Measurements from ENCODE around the gene GRM5.

GRM5 gene

DNA sequence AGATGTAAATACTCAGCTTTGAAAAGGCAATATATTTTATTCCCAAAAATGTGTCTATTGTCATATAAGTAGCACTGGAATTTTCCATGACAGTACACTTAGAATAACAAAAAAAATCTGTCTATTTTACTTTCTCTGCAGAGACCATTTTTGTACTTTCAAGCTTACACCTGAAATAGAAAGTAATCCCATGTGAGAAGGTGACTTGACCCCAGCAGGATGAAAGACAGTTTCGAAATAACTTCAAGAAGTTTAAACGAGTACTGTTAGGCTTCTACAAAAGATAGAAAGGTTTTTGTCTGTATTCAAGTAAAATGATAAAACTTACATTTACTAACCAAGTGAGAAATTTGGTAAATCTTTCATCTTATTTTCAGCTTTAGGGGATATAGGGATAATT lies 468.4 kb downstream of the GRM5 start:
- no peak overlapping the region for H3K27ac Mint-ChIP-seq

DNA sequence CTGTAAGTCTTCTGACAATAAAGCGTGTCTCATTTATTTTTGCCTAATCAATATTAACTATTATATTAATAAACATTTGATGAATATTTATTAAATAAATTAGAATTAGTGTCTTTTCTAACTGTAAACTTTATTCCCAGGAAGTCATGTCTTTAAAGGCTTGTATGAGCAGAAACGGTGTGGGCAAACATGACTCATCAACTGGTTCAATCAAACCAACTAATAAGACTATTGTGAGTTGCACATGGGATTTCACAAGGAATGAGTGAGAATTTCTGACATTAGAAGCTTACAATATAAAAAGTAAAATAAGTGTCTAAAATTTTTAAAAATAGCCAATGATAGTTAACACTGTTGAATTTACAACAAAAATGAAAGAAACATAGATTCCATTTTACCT lies 469.0 kb downstream of the GRM5 start:
- Mint-ChIP-seq H3K36me3 (no peaks in the 10 kb centered on the region), H3K4me3 (no peak overlapping the region), H3K4me1 (no peaks in the 10 kb centered on the region), H3K27ac (no peak overlapping the region), H3K27me3 (no peaks in the 10 kb centered on the region), H3K9me3 (no peaks in the 10 kb centered on the region)
- no peak for ATAC-seq

More for the DNA sequence above, 468.4 kb downstream of the GRM5 start:
- Mint-ChIP-seq H3K4me1 (no peaks in the 10 kb centered on the region), H3K9me3 (no peaks in the 10 kb centered on the region), H3K27me3 (no peaks in the 10 kb centered on the region), H3K4me3 (no peak overlapping the region), H3K36me3 (no peaks in the 10 kb centered on the region)
- ATAC-seq: no peak

DNA sequence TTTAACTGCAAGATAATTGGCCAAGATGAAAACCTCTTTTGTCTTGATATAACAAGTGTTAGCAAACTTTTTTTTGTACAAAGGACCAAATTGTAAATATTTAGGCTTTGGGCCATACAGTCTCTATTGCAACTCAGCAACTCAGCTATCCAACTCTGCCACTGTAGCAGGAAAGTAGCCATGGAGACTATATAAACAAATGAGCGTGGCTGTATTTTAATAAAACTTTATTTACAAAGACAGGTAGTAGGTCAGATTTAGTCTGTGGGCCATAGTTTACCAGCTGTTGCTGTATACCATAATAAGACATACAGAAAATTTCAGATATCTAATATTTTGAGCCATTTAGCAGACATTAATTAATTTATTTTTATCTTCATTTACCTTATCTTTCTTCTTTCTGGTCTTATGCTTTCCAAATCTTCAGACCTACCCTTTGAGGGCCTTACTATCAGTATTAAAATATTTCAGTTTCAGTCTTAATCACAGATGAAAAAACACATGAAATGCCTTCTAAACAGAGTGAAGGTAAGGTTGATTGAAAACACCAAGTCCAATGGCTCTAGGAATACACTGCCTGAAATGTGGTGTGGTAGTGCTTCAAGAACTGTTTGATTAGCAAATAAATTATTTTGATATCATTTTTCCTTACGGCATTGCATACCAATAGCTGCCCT lies 471.4 kb downstream of the GRM5 start:
- no peak overlapping the region for H3K4me3 Mint-ChIP-seq
- H3K36me3 Mint-ChIP-seq: no peaks in the 10 kb centered on the region
- no peaks in the 10 kb centered on the region for H3K9me3 Mint-ChIP-seq
- no peaks in the 10 kb centered on the region for H3K4me1 Mint-ChIP-seq
- no peak overlapping the region for H3K27ac Mint-ChIP-seq
- no peak for ATAC-seq
- H3K27me3 Mint-ChIP-seq: no peaks in the 10 kb centered on the region

DNA sequence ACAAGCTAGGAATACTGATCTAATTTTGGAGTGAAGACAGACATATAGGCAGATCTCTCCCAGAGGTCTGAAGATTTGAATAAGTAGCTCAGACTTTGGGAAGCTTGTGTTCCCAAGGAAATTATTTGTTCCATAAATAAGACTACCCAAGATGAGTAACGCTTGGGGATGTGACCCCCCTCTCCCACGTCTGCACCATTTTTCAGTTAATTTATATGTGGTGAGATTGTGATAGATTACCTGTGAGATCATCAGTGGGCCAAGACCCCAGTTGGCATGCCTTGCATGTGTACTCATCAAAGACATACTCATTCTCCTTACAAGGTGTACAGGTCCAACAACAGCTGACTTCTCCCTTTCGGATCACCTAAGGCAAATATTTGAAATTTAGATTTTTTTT lies 475.4 kb downstream of the GRM5 start:
- Mint-ChIP-seq H3K27ac (no peak overlapping the region), H3K36me3 (no peaks in the 10 kb centered on the region), H3K4me3 (no peak overlapping the region), H3K27me3 (no peaks in the 10 kb centered on the region), H3K9me3 (no peaks in the 10 kb centered on the region), H3K4me1 (no peaks in the 10 kb centered on the region)
- ATAC-seq: no peak

DNA sequence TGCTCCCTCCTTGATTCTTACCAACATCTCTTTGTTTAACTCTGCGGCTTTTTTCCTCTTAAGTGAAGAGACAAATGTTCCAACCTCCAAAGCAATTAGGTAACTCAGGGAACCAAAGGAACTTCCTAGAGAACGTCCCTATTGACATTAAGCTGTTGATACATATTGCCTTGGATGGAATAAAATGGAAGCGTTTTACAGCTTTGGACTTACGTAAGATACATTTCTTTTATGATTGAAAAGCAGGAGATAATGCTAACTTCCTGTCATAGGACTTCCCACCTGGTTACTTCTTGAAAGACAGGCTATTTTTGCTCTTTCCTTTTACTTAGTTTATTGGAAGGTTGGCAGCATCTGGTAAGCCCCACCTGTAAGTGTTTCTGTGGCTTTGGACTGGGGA lies 482.5 kb downstream of the GRM5 start:
- no peak overlapping the region for H3K4me3 Mint-ChIP-seq
- no peaks in the 10 kb centered on the region for H3K9me3 Mint-ChIP-seq
- no peak for ATAC-seq
- H3K27ac Mint-ChIP-seq: no peak overlapping the region
- H3K4me1 Mint-ChIP-seq: no peaks in the 10 kb centered on the region
- H3K27me3 Mint-ChIP-seq: peaks cover 12% of the 10 kb centered on the region
- H3K36me3 Mint-ChIP-seq: no peaks in the 10 kb centered on the region

DNA sequence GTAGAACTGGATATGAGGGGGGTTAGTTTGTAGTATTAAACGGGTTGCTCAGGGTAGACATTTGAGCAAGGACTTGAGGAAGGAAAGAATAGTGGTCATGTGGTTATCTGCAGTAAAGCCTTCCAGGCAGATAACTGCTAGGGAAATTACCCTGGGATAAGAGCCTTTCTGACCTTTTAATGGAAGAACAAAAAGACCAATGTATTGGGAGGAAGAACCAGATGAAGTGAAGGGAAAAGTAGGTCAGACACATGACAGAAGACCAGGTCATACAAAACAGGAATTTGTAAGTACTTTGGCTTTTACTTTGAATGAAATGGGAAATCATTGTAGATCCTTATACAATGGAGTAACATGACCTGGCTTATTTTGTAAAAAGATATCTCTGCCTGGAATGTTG lies 486.3 kb downstream of the GRM5 start:
- H3K27me3 Mint-ChIP-seq: peaks cover 12% of the 10 kb centered on the region
- no peak for ATAC-seq
- no peaks in the 10 kb centered on the region for H3K9me3 Mint-ChIP-seq
- no peak overlapping the region for H3K4me3 Mint-ChIP-seq
- no peaks in the 10 kb centered on the region for H3K36me3 Mint-ChIP-seq
- H3K27ac Mint-ChIP-seq: no peak overlapping the region
- H3K4me1 Mint-ChIP-seq: no peaks in the 10 kb centered on the region

DNA sequence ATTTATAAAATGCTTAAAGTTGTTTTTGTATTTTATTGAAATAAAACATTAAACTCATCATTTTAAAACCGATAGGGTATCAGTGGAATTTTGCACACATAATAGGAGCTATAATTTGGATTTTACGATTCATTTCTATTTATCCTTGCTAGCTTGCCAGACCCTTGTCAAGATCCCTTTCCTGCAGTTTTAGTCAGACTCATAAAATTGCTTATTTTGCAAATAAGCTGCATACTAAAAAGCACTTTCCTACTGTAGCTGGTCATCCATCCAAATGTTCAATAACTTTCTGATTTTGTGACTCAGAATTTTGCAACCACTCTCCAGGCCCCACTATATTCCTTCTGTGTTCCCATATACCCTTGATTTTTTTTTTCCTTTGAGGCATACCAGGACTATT lies 489.0 kb downstream of the GRM5 start:
- no peaks in the 10 kb centered on the region for H3K36me3 Mint-ChIP-seq
- H3K9me3 Mint-ChIP-seq: no peaks in the 10 kb centered on the region
- ATAC-seq: no peak
- no peak overlapping the region for H3K27ac Mint-ChIP-seq
- no peaks in the 10 kb centered on the region for H3K4me1 Mint-ChIP-seq
- no peak overlapping the region for H3K4me3 Mint-ChIP-seq
- H3K27me3 Mint-ChIP-seq: peaks cover 24% of the 10 kb centered on the region

DNA sequence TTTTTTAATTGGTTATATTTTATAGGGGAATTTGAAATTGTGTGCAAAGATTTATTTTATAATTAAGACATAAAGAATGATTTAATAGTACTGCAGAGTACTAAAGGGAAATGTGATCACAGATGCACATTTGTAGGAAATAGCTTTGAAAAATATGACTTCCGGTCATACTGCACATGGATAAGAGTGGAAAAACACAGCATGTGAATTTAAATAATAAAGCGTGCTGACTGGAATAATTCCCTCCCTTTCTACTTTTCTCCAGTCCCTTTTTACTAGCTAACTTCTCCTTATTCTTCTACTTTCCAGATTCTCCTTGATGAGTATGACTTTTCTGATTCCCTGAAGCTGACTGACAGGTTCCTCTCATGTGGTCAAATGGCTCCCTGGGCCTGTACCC lies 489.9 kb downstream of the GRM5 start:
- ATAC-seq: no peak
- Mint-ChIP-seq H3K27me3 (peaks cover 24% of the 10 kb centered on the region), H3K4me1 (no peaks in the 10 kb centered on the region), H3K4me3 (no peak overlapping the region), H3K27ac (no peak overlapping the region), H3K36me3 (no peaks in the 10 kb centered on the region), H3K9me3 (no peaks in the 10 kb centered on the region)

DNA sequence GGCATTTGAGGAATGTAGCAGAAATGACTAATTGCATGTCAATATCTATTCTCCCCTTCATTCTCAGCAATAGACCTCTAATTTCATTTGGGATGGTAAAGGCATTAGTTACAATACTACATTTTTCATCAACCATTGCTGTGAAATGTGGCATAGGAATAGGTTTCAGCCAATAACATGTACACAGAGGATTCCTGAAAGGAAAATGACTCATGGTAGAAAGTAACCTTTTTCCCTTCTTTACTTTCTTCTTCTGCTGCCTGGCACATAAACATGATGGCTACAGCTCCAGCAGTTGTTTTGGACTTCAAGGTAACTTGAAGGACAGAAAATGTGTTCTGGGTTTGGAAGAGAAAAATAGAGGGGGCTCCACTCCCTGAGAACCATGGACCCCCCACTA lies 496.4 kb downstream of the GRM5 start:
- no peaks in the 10 kb centered on the region for H3K36me3 Mint-ChIP-seq
- H3K4me1 Mint-ChIP-seq: no peaks in the 10 kb centered on the region
- no peak overlapping the region for H3K4me3 Mint-ChIP-seq
- no peaks in the 10 kb centered on the region for H3K9me3 Mint-ChIP-seq
- H3K27ac Mint-ChIP-seq: no peak overlapping the region
- no peak for ATAC-seq
- H3K27me3 Mint-ChIP-seq: peaks cover 12% of the 10 kb centered on the region

DNA sequence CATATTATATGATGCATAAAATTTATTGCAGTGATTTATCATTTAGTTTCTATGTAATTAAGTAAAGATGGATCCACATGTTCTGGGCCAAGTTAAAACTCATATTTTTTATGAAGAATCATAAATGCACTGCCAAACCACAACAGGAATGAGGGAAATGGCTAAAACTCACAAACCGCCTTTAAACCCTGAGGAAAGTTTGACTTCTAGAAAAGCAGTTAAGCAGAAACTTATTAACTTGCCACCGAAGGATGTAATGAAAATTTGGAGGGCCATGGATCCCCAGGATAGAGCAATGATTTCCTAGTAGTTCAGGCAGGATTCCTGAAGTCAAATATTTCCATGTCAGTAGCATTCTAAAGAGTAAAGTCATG lies 510.0 kb downstream of the GRM5 start:
- no peaks in the 10 kb centered on the region for H3K9me3 Mint-ChIP-seq
- ATAC-seq: no peak
- H3K4me3 Mint-ChIP-seq: no peak overlapping the region
- H3K27me3 Mint-ChIP-seq: no peaks in the 10 kb centered on the region
- H3K4me1 Mint-ChIP-seq: no peaks in the 10 kb centered on the region
- no peak overlapping the region for H3K27ac Mint-ChIP-seq
- no peaks in the 10 kb centered on the region for H3K36me3 Mint-ChIP-seq

DNA sequence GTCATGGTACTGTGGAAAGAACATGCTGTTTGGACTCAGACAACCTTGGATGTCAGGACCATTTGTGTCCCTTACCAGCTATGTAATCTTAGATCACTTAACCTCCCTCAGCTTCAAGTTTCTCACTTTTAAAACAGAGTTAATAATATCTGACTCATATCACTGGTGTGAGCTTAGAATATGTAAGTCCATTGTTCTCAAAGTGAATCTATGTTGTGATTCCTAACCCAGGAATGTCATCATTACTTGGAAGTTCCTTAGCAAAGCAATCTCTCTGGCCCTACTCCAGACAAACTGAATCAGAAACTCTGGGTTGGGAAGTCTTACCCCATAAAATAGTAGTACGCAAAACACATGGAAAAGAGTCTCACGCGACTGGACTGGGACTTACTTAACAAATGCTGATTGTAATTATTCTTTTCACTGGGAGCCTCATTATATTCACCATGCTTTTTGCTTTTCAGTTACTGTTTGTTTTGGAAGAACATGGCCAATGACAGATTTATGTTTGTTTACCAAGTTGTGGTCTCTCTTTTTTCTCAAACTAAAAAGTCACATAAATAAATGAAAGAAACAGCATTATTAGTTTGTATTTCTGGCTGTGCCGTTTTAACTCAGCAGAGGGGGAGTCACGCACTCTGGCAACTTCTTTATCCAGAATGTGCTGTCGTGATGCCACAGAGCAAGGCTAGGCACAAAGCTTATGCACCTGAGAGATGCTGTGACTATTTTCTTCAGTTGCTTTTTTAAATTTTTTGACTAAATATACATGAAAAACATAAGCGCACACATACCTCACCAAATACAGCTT lies 510.6 kb downstream of the GRM5 start:
- Mint-ChIP-seq H3K27ac (no peak overlapping the region), H3K9me3 (no peaks in the 10 kb centered on the region), H3K36me3 (no peaks in the 10 kb centered on the region), H3K4me3 (no peak overlapping the region), H3K4me1 (no peaks in the 10 kb centered on the region), H3K27me3 (no peaks in the 10 kb centered on the region)
- ATAC-seq: no peak

DNA sequence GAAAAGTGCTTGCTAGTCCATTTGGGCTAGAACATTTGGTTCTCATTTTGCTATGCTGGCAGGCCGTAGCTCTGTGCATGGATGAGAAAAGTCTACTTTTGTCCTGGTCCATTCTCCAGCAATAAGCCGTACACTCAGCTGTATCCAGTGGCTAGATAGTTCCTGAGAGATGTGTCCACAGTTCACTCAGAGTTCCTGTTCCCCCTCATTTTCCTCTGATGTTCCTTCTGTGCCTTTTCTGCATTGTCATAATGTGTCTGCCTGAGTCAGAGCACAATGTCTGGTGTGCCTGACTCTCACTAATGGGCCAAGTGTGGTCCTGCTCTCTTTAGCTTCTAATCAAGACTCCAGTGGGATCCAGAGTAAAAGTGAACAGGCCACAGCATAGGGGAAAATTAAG lies 512.6 kb downstream of the GRM5 start:
- no peaks in the 10 kb centered on the region for H3K9me3 Mint-ChIP-seq
- H3K27me3 Mint-ChIP-seq: no peaks in the 10 kb centered on the region
- ATAC-seq: no peak
- no peak overlapping the region for H3K27ac Mint-ChIP-seq
- H3K4me3 Mint-ChIP-seq: no peak overlapping the region
- no peaks in the 10 kb centered on the region for H3K4me1 Mint-ChIP-seq
- no peaks in the 10 kb centered on the region for H3K36me3 Mint-ChIP-seq

DNA sequence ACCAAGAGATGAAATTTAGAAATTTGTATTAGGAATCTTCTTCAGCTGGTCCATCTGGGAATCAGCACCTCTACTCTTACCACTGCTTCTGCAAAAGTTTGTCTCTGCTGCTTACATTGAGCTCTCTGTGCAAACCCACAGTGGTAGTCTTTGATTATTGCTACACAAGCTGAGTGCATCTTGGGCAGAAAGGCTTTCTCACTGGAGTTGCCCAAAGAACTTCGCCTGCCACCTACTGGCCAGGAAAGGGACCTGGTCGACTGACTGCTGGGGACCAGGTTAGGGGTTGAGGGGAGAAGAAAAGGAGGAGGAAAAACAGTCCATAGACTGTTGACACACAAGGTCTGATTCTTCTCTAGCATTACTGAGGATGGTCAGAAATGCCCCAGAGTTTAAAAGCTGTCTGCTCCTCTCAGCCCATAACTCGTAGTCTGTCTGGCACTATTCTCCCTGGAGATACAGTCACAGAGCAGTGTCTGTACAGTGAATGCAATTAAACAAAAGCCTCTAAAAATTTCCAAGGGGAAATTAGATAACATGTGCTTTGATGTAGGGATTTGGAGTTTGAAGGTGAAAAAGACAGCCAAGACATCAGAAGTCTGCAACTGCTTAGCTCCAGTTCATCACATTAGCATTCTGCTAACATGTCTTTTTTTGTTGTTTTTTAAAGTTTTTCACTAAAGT lies 513.3 kb downstream of the GRM5 start:
- ATAC-seq: peak; percentile 64
- H3K4me3 Mint-ChIP-seq: no peak overlapping the region
- H3K27me3 Mint-ChIP-seq: no peaks in the 10 kb centered on the region
- no peaks in the 10 kb centered on the region for H3K4me1 Mint-ChIP-seq
- H3K36me3 Mint-ChIP-seq: no peaks in the 10 kb centered on the region
- no peak overlapping the region for H3K27ac Mint-ChIP-seq
- H3K9me3 Mint-ChIP-seq: no peaks in the 10 kb centered on the region

DNA sequence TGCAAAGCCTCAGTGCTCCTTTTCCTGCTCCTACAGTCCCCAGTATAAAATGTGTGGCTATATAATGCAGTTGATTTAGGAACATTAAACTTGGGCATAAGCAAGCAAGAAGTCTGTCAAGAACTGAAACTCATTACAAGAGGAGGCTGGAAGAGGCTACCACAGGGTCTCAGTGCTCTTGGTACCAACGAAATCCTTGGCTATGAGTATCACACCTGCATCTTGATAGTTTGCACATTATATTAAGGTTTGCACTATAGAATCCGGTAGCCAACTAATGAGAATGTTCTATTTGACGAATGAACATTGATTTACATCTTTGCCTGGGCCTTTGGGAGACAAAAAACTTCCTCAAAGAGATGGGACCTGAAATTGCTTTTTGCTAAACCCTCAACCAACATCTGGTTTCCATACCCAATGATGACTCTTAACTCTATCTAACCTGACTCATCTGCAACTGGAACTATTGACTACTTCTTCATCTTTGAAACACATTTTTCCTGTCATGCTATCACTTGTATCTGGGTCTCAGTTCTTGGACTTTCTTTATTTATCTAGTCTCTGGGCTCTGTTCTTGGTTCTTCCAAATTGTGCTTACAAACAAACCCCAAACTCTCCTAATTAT lies 521.0 kb downstream of the GRM5 start:
- Mint-ChIP-seq H3K27me3 (no peaks in the 10 kb centered on the region), H3K4me3 (no peak overlapping the region), H3K36me3 (no peaks in the 10 kb centered on the region), H3K4me1 (peaks cover 7% of the 10 kb centered on the region), H3K27ac (no peak overlapping the region), H3K9me3 (no peaks in the 10 kb centered on the region)
- no peak for ATAC-seq

DNA sequence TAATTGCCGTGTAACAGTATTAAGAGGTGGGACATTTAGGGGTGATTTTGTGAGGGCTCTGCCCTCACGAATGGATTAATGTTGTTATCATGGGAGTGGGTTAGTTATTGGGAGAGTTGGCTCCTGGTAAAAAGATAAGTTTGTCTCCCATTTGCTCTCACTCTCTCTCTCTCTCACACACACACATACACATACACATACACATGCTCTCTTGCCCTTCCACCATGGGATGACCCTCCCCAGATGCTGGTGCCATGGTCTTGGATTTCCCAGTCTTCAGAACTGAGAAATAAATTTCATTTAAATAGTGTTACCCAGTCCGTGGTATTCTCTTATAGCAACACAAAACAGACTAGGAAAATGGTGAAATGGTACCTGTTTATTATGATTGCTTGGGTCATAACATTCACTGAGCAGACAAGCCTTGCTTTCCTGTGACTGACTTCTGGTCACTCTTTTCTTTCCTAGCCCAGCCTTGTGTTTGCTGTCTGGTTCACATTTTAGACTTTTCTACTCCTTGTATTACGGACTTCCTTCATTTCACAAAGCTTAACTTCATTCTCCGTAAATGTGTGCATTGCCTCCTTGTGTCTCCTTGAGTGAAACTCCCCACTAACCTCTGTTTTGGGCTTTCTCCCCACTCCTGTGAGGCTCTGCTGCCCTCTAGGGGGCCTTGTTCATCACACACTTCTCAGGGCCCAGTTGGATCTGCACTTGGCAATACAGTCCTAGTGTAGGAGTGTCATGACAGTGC lies 521.7 kb downstream of the GRM5 start:
- no peak overlapping the region for H3K27ac Mint-ChIP-seq
- H3K27me3 Mint-ChIP-seq: no peaks in the 10 kb centered on the region
- H3K4me3 Mint-ChIP-seq: peak overlapping the region; percentile 32
- H3K4me1 Mint-ChIP-seq: peaks cover 7% of the 10 kb centered on the region
- ATAC-seq: peak; percentile 88
- no peaks in the 10 kb centered on the region for H3K36me3 Mint-ChIP-seq
- no peaks in the 10 kb centered on the region for H3K9me3 Mint-ChIP-seq
